Measurements from ENCODE around the gene NPIPA3.
"Not testable (repeated sequence)": the region's sequence is repeated elsewhere in the genome, so short reads cannot be mapped to it uniquely, and the experiment has no call there.

- TF ChIP-seq POLR2A (IDR thresholded peaks at IDR 0.05; ENCODE audit: extremely low read depth, insufficient read length); MYC (IDR thresholded peaks at IDR 0.05; ENCODE audit: low read depth, low read length): not testable (repeated sequence)
- TF ChIP-seq, protein P1, sequence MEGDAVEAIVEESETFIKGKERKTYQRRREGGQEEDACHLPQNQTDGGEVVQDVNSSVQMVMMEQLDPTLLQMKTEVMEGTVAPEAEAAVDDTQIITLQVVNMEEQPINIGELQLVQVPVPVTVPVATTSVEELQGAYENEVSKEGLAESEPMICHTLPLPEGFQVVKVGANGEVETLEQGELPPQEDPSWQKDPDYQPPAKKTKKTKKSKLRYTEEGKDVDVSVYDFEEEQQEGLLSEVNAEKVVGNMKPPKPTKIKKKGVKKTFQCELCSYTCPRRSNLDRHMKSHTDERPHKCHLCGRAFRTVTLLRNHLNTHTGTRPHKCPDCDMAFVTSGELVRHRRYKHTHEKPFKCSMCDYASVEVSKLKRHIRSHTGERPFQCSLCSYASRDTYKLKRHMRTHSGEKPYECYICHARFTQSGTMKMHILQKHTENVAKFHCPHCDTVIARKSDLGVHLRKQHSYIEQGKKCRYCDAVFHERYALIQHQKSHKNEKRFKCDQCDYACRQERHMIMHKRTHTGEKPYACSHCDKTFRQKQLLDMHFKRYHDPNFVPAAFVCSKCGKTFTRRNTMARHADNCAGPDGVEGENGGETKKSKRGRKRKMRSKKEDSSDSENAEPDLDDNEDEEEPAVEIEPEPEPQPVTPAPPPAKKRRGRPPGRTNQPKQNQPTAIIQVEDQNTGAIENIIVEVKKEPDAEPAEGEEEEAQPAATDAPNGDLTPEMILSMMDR (IDR thresholded peaks at IDR 0.05; ENCODE audit: low read depth, low read length) = not testable (repeated sequence)
These were observed 39.3 kb downstream of the NPIPA3 start, which contains the start of gene NPIPA2 for GRCh38 chr16:14742273-14743128.

Data from NB4 (cell line).